Smooth muscle cell (in vitro differentiated cells): ENCODE measurements around the gene IQCN. TPM values are rescaled to one million over a fixed set of nuclear protein-coding genes. Genes with fewer than 3 reads are reported as not detected.

Source experiments
- DNase-seq: peaks from one replicate; lab custom pipeline; 2025; ENCODE audit not compliant: unreplicated experiment; lab: John Stamatoyannopoulos, UW
- H2AFZ ChIP-seq: fragments of 200-600 bp; sonication (generic); 2 replicates; pipeline ENCODE4 v1.6.0; 2016; ENCODE audit warnings: antibody characterized with exemption, low read depth, mild to moderate bottlenecking
- H3F3A ChIP-seq: fragments of 200-600 bp; sonication (generic); 2 replicates; pipeline ENCODE4 v1.6.0; 2017; ENCODE audit warnings: antibody characterized with exemption, low read depth
- H3K27ac ChIP-seq: fragments of 200-600 bp; sonication (generic); 2 replicates; pipeline ENCODE4 v1.5.1; 2016; ENCODE audit warnings: low read depth, mild to moderate bottlenecking
- H3K27me3 ChIP-seq: fragments of 200-600 bp; sonication (generic); 2 replicates; pipeline ENCODE4 v1.6.1; 2016; ENCODE audit warnings: low read depth, mild to moderate bottlenecking
- H3K36me3 ChIP-seq: fragments of 200-600 bp; sonication (generic); 2 replicates; pipeline ENCODE4 v1.5.1; 2016; ENCODE audit warnings: low read depth
- H3K4me1 ChIP-seq: fragments of 200-600 bp; sonication (generic); 2 replicates; pipeline ENCODE4 v1.5.1; 2016; ENCODE audit warnings: low read depth
- H3K4me2 ChIP-seq: fragments of 200-600 bp; sonication (generic); 2 replicates; pipeline ENCODE4 v1.6.0; 2016; ENCODE audit warnings: mild to moderate bottlenecking
- H3K4me3 ChIP-seq: fragments of 200-600 bp; sonication (generic); 2 replicates; pipeline ENCODE4 v1.5.1; 2016; ENCODE audit warnings: mild to moderate bottlenecking
- H3K79me2 ChIP-seq: fragments of 200-600 bp; sonication (generic); 2 replicates; pipeline ENCODE4 v1.6.0; 2016; ENCODE audit warnings: low read depth, mild to moderate bottlenecking
- H3K9ac ChIP-seq: fragments of 200-600 bp; sonication (generic); 2 replicates; pipeline ENCODE4 v1.6.0; 2016; ENCODE audit warnings: low read depth
- H3K9me3 ChIP-seq: fragments of 200-600 bp; sonication (generic); replicated peaks from 2 replicates; pipeline ENCODE4 v1.5.1; 2016; ENCODE audit warnings: low read depth
- H4K20me1 ChIP-seq: fragments of 200-600 bp; sonication (generic); 2 replicates; pipeline ENCODE4 v1.6.0; 2016; ENCODE audit warnings: low read depth
- CTCF ChIP-seq: fragments of 200-600 bp; sonication (generic); IDR thresholded peaks from 2 replicates; pipeline ENCODE4 v1.5.1; 2017; ENCODE audit warnings: borderline replicate concordance, mild to moderate bottlenecking, antibody characterized with exemption; ENCODE audit not compliant: insufficient read depth, poor library complexity, severe bottlenecking
- WGBS: methylation state at CpG from one replicate; pipeline ENCODE4 v1.1.7; 2016; ENCODE audit warnings: low lambda C conversion rate; 5-methylcytosine and 5-hydroxymethylcytosine counted together
- polyA plus RNA-seq: library from polyadenylated mRNA; unstranded; fragments of >200 nt; fragmentation: Nextera tagmentation; extraction: Ambion mirVana; gene quantifications from 2 replicates; pipeline ENCODE4 v1.2.1, GENCODE V29; 2016
- total RNA-seq: library from RNA; depleted of rRNA; stranded (reverse); fragments of >200 nt; gene quantifications from 2 replicates; pipeline ENCODE4 v1.2.3, GENCODE V29; 2014

Gene IQCN
- total and polyA plus RNA-seq, 2 experiments from 2014 or later = 2.5 to 4.9 TPM

GRCh38 chr19:18310966-18311365 is 36.7 kb upstream of the IQCN start:
- Histone ChIP-seq H3K79me2 (peaks cover 5% of the 10 kb centered on the region), H3K9ac (no peak overlapping the region), H3K9me3 (no peaks in the 10 kb centered on the region), H3F3A (peaks cover 2% of the 10 kb centered on the region), H2AFZ (no peak overlapping the region), H4K20me1 (no peaks in the 10 kb centered on the region), H3K27me3 (no peaks in the 10 kb centered on the region), H3K4me3 (no peak overlapping the region), H3K4me1 (no peaks in the 10 kb centered on the region), H3K36me3 (no peaks in the 10 kb centered on the region), H3K27ac (no peak overlapping the region), H3K4me2 (no peak overlapping the region)
- TF ChIP-seq CTCF = no peak
- 97% methylated on average over 13 of the region's 13 CpGs for WGBS
- DNase-seq = no peak

- peaks cover 6% of the 10 kb centered on the region for H3F3A ChIP-seq
- no peak for DNase-seq
- peaks cover 2% of the 10 kb centered on the region for H3K4me1 ChIP-seq
- no peak for TF ChIP-seq CTCF
- no peaks in the 10 kb centered on the region for H3K9me3 ChIP-seq
- no peaks in the 10 kb centered on the region for H3K27me3 ChIP-seq
- no peak overlapping the region for H3K4me3 ChIP-seq
- no peak overlapping the region for H3K27ac ChIP-seq
- no peak overlapping the region for H3K9ac ChIP-seq
- WGBS = 89% methylated on average over 20 of the region's 23 CpGs
- no peaks in the 10 kb centered on the region for H3K36me3 ChIP-seq
- no peaks in the 10 kb centered on the region for H4K20me1 ChIP-seq
- H3K4me2 ChIP-seq = no peak overlapping the region
- peaks cover 2% of the 10 kb centered on the region for H3K79me2 ChIP-seq
- H2AFZ ChIP-seq = no peak overlapping the region
These were observed 36.1 kb upstream of the IQCN start for GRCh38 chr19:18310118-18310909.

GRCh38 chr19:18309525-18310064 is 35.3 kb upstream of the IQCN start:
- Histone ChIP-seq H3K27ac (no peak overlapping the region), H3K79me2 (no peaks in the 10 kb centered on the region), H3K9ac (no peak overlapping the region), H3K4me2 (no peak overlapping the region), H4K20me1 (no peaks in the 10 kb centered on the region), H3F3A (peaks cover 7% of the 10 kb centered on the region), H3K36me3 (no peaks in the 10 kb centered on the region), H3K4me3 (no peak overlapping the region), H3K9me3 (no peaks in the 10 kb centered on the region), H3K4me1 (peaks cover 9% of the 10 kb centered on the region), H2AFZ (no peak overlapping the region), H3K27me3 (no peaks in the 10 kb centered on the region)
- WGBS = 96% methylated on average over 30 of the region's 33 CpGs
- no peak for DNase-seq
- TF ChIP-seq CTCF = no peak
